ENCODE measurements around the gene COX7A2L.

- TF ChIP-seq CREM (CRISPR knock-in tag; IDR thresholded peaks at IDR 0.05) = no peak
- TF ChIP-seq CREB1 (CRISPR knock-in tag; IDR thresholded peaks at IDR 0.05) = no peak
- TF ChIP-seq CTCF (IDR thresholded peaks at IDR 0.05) = no peak
- TF ChIP-seq NR2C2 (CRISPR knock-in tag; IDR thresholded peaks at IDR 0.05) = no peak
- TF ChIP-seq ZNF263 (CRISPR knock-in tag; IDR thresholded peaks at IDR 0.05; ENCODE audit: low read depth) = no peak
- TF ChIP-seq TCF7 (CRISPR knock-in tag; IDR thresholded peaks at IDR 0.05; ENCODE audit: low read depth) = no peak
- no peak for TF ChIP-seq ZSCAN18 (CRISPR knock-in tag; IDR thresholded peaks at IDR 0.05)
- no peak for TF ChIP-seq AFF4 (CRISPR knock-in tag; IDR thresholded peaks at IDR 0.05; ENCODE audit: borderline replicate concordance)
- no peak for TF ChIP-seq FOXP4 (CRISPR knock-in tag; IDR thresholded peaks at IDR 0.05)
- TF ChIP-seq ZNF671 (CRISPR knock-in tag; IDR thresholded peaks at IDR 0.05) = no peak
- TF ChIP-seq TP53 (CRISPR knock-in tag; IDR thresholded peaks at IDR 0.05) = no peak
Measured at GRCh38 chr2:42334220-42334619, 26.8 kb downstream of the COX7A2L start.

Data from WTC11 (cell line).